Amygdala (tissue), 56 donors: ENCODE measurements around the gene TRAF2.

Experiments
- DNase-seq, 56 donors: peaks; one replicate each; lab custom pipeline; 2025; lab: John Stamatoyannopoulos, UW

The TRAF2 gene

DNA sequence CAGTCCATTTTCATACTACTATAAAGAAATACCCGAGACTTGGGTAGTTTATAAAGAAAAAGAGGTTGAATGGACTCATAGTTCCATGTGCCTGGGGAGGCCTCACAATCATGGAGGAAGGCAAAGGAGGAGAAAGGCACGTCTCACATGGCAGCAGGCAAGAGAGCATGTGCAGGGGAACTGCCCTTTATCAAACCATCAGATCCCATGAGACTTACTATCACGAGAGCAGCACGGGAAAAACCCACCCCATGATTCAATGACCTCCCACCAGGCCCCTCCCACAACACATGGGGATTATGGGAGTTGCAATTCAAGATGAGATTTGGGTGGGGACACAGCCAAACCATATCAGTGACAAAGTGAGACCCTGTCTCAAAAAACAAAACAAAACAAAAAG is 19.9 kb downstream of the TRAF2 start:
- no peak for DNase-seq

DNA sequence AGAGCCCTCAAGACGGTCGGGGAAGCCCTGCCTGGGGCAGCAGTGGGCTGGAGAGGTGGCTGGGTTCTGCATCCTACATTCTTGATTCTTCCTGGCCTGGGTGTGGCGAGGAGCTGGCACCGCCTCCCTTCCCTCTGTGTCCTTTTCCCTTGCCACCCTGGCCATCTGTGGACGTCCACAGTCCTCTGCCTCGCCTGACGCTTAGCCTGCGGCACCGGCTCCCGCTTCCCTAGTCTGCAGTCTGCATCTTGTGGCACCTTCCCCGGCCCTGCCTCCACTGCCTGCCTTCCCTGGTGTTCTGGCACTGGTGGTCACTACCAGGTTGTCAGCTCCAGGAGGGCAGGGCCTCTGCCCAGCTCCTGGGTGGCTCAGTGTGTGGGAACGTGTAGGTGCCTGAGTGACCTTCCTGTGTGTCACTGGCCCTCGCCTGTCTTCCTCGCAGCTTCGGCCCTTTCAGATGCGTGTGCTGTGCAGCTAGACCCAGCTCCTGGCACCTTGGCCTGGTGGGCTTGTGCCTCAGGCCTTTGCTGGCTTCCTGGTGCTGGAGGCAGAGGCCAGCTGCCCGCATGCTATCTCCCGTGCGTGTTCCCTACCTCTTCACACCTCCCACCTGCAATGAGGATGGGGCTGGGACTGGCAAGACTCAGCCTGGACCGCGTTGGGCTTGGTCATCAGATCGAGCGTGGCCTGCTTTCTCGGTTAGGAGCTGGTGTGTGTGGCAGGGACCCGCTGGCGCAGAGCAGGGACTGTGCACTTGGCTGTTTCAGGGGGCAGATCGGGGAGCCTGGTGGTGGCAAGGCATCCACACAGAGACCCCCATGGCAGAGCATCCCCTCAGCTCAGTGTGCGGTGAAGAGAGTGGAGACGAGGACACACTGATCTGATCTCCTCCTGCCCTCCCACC is 20.9 kb downstream of the TRAF2 start:
- no peak for DNase-seq

DNA sequence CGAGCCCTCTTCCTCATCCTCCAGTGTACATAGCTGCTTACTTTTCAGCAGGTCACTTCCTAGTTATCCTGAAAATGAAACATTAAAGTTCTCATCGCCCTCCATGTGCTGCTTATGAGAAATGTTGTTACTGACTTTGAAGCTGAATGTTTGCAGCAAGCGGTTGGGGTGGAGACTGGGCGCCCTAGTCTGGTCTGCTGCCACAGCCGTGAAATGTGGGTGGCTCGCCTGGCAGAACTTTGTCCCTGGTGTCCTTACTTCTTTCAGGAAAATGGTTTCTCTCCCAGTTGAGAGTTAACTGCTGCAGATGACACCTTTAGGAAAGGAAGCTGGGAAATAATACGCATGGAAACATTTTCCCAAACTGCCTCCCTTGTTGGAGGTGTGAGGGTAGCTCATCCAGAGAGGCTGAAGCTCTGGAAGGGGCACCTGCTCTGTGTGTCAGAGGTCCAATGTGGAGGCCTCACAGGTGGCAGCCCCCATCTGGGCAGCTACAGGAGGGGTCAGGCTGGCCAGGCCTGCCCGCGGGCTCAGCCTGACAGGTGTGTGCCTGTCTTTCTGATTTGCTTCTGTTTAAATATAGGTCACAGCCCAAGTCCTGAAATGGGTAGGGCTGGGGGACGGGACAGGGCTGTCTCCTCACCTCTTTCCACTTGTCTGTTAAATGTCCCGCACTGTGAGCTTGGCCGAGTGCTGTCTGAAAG is 24.0 kb downstream of the TRAF2 start:
- no peak for DNase-seq

DNA sequence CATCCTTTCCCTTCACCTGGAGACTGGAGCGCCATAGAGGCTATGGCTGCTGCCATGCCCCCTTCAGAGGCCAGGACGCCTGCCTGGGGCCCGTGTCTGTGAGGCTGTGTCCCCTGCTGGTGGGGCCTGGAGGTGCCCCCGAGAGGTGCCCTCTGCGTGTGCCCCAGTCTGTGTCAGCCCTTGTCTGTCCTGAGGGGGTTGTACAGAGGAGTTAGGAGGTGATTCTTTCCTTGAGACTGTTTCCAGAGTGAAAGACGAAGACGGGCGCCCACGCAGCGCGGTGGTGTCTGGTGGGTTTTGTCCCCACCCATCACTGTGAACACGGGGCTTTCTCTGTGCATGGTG is 24.6 kb downstream of the TRAF2 start:
- DNase-seq: no peak

GRCh38 chr9:136913701-136914438 is 27.6 kb downstream of the TRAF2 start:
- DNase-seq: no peak

GRCh38 chr9:136915632-136916329 is 29.5 kb downstream of the TRAF2 start:
- DNase-seq: no peak

GRCh38 chr9:136916330-136917184 is 30.2 kb downstream of the TRAF2 start:
- no peak for DNase-seq

DNA sequence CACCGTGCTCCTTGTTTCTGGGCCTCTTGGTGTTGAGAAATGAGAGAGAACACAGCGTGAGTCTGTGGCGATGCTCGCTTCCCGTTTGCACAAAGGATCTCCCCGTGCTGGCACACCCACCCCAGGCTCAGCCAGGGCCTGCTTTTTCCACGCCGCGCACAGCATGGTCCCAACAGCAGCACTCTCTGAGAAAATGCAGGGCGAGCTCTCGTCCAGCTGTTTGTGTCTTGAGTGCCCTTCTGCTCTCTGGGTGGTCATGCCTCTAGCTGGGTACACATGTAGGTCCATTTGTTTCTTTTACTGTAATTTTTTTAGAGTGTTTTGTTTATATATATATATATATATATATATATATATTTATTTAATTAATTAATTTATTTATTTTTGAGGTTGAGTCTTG is 31.6 kb downstream of the TRAF2 start:
- no peak for DNase-seq

- no peak for DNase-seq
These were observed 33.8 kb downstream of the TRAF2 start for GRCh38 chr9:136920069-136920468.

DNA sequence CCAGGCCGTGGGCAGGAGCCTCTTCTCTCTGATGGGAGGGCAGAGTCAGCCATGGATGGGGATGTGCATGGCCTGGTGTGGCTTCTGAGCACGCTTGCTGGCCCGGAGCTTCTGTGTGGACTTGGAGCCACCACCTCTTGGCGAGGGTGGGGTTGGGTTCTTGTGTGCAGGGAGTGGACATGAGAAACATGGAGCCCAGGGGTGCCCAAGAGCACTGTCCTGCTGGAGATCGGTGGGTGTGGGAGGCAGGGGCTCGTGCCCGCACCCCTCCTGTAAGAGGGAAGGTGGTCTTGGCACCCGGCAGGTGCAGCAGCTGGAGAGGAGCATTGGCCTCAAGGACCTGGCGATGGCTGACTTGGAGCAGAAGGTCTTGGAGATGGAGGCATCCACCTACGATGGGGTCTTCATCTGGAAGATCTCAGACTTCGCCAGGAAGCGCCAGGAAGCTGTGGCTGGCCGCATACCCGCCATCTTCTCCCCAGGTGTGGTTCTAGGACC is 34.5 kb downstream of the TRAF2 start:
- DNase-seq: no peak

DNA sequence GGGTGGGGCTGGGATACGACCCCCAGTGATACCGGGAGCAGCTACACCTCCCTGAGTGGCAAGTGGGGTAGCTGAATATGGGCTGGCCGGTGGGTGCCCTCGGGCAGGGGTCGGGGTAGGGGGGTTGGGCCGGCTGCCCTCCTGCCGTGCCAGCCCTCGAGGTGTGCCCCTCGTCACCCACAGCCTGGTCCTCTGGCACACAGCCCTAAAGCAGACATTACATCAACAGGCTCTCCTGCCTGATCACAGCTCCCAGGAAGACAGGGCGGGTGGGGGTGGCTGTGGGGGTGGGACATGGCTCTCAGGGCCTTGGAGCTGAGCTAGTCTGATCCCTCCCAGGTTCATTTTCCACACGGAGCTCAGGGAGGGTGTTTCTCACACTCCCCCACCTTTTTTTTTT is 35.0 kb downstream of the TRAF2 start:
- no peak for DNase-seq

DNA sequence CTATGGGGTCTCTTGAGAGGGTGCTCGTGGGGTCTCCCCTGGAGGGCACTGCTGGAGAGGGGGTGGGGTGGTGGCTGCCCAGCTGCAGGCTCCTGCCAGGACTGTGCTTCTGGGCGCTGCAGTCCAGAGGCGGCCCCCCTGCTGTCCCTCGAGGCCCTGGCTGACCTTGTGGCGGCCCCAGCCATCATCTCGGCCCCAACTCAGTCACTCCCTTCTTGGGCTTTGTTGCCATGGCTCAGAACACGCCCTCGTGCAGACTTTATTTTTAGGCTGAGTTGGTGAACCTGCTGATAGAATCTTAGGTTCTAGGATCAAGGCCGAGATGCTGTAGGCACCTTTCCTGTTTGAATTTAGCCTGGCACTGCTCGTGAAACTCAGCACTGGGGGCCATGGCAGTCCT is 35.4 kb downstream of the TRAF2 start:
- DNase-seq: no peak

- DNase-seq: no peak
These were observed 36.2 kb downstream of the TRAF2 start for GRCh38 chr9:136922540-136922939.

- no peak for DNase-seq
These were observed 37.6 kb downstream of the TRAF2 start for GRCh38 chr9:136923881-136924280.

GRCh38 chr9:136925414-136926153 is 39.3 kb downstream of the TRAF2 start:
- DNase-seq: no peak

DNA sequence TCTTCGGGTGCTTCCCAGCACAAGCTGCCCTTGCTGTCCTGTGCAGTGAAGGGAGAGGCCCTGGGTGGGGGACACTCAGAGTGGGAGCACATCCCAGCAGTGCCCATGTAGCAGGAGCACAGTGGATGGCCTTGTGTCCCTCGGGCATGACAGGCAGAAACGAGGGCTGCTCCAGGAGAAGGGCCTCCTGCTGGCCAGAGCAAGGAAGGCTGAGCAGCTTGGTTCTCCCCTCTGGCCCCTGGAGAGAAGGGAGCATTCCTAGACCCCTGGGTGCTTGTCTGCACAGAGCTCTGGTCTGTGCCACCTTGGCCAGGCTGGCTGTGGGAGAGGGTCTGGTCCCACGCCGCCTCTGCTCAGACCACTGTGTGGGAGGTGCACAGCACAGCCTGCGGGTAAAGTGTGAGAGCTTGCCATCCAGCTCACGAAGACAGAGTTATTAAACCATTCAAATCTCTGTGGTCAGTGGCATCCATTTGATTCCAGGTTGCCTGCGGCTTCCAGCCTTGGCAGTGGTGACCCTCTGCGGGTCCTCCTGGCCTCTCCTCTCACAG is 39.9 kb downstream of the TRAF2 start:
- no peak for DNase-seq

DNA sequence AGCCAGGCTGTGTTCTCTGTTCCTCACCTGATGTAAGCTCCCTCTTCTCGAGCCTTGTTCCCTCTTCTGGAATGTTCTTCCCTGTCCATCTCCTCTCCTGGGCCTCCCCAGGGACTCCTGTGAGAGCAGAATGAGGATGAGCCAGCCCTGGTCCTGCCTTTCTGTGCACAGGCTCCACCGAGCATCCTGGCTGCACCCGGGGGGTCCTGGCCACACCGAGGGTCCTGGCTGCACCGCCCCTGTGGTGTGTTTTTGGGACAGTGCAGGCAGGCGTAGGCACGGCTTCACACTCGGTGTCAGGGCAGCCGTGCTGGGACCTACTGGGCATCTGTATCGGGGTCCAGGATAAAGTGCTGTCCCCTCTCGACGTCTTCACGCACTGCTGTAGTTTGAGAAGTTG is 40.4 kb downstream of the TRAF2 start:
- DNase-seq: no peak
